NCI-H2029 treated with DMSO at 0.1 percent for 48 hours (cell line): ENCODE data around the gene ANKRD6.
"Not testable (repeated sequence)": the region's sequence is repeated elsewhere in the genome, so short reads cannot be mapped to it uniquely, and the experiment has no call there.

ENCODE experiments used
- DNase-seq: peaks from one replicate; lab custom pipeline; 2025; lab: John Stamatoyannopoulos, UW

ANKRD6 gene

GRCh38 chr6:89602166-89602565 lies 169.2 kb downstream of the ANKRD6 start:
- DNase-seq = no peak

GRCh38 chr6:89604653-89605052 lies 171.7 kb downstream of the ANKRD6 start:
- DNase-seq = no peak

- DNase-seq = no peak
Measured at GRCh38 chr6:89605861-89606260, 172.9 kb downstream of the ANKRD6 start.

GRCh38 chr6:89610149-89610642 lies 177.2 kb downstream of the ANKRD6 start:
- DNase-seq = peak; percentile 29

GRCh38 chr6:89611666-89612065 lies 178.7 kb downstream of the ANKRD6 start:
- no peak for DNase-seq

GRCh38 chr6:89612121-89612520 lies 179.2 kb downstream of the ANKRD6 start:
- no peak for DNase-seq

GRCh38 chr6:89613790-89614189 lies 180.8 kb downstream of the ANKRD6 start:
- no peak for DNase-seq

- DNase-seq = no peak
Measured at GRCh38 chr6:89615882-89616281, 182.9 kb downstream of the ANKRD6 start.

GRCh38 chr6:89616531-89616930 lies 183.6 kb downstream of the ANKRD6 start:
- DNase-seq = no peak

- DNase-seq = no peak
Measured at GRCh38 chr6:89618026-89618425, 185.1 kb downstream of the ANKRD6 start.

GRCh38 chr6:89619567-89619966 lies 186.6 kb downstream of the ANKRD6 start:
- no peak for DNase-seq

GRCh38 chr6:89623749-89624148 lies 190.8 kb downstream of the ANKRD6 start:
- no peak for DNase-seq

- DNase-seq = no peak
Measured at GRCh38 chr6:89630488-89630887, 197.5 kb downstream of the ANKRD6 start.

GRCh38 chr6:89636412-89636811 lies 203.5 kb downstream of the ANKRD6 start:
- DNase-seq = not testable (repeated sequence)

GRCh38 chr6:89637960-89638319 lies 205.0 kb downstream of the ANKRD6 start:
- DNase-seq = no peak

- peak; percentile 87 for DNase-seq
Measured at GRCh38 chr6:89638320-89639195, 205.6 kb downstream of the ANKRD6 start, which contains the start of gene LYRM2. Gene LYRM2 (minus strand): TSS chr6:89638747. CDS start chr6:89638716, 31 bp downstream.

GRCh38 chr6:89640804-89641203 lies 207.9 kb downstream of the ANKRD6 start:
- DNase-seq = no peak

GRCh38 chr6:89641581-89641980 lies 208.6 kb downstream of the ANKRD6 start:
- DNase-seq = not testable (repeated sequence)

GRCh38 chr6:89642956-89643355 lies 210.0 kb downstream of the ANKRD6 start:
- DNase-seq = no peak

GRCh38 chr6:89643406-89643805 lies 210.5 kb downstream of the ANKRD6 start:
- DNase-seq = no peak

GRCh38 chr6:89644864-89645263 lies 211.9 kb downstream of the ANKRD6 start:
- DNase-seq = no peak

GRCh38 chr6:89649682-89650081 lies 216.7 kb downstream of the ANKRD6 start:
- DNase-seq = no peak

GRCh38 chr6:89650579-89650978 lies 217.6 kb downstream of the ANKRD6 start:
- DNase-seq = no peak

GRCh38 chr6:89655122-89655521 lies 222.2 kb downstream of the ANKRD6 start:
- no peak for DNase-seq
